Measurements from ENCODE around the gene TGM3. TPM values are rescaled to one million over a fixed set of nuclear protein-coding genes. Genes with fewer than 3 reads are reported as not detected.

TGM3 gene
- total RNA-seq, 2 donors from 2014 or later, result not detected

DNA sequence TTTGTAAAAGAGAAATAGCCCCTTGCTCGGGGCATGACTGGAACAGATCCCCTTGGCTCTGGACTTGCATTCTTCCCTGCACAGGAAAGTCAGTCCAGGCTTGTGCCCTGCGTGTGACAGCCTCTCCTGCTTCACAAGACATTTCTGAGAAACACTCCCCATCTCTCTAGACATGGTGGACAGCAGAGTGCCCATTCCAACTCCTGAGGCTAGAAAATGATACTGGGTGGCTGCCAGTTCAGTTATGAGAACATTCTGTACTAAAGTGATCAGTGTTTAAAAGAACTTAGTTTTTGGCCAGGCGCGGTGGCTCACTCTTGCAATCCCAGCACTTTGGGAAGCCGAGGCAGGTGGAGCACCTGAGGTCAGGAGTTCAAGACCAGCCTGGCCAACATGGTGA is 41.3 kb downstream of the TGM3 start:
- TF ChIP-seq, protein P1, sequence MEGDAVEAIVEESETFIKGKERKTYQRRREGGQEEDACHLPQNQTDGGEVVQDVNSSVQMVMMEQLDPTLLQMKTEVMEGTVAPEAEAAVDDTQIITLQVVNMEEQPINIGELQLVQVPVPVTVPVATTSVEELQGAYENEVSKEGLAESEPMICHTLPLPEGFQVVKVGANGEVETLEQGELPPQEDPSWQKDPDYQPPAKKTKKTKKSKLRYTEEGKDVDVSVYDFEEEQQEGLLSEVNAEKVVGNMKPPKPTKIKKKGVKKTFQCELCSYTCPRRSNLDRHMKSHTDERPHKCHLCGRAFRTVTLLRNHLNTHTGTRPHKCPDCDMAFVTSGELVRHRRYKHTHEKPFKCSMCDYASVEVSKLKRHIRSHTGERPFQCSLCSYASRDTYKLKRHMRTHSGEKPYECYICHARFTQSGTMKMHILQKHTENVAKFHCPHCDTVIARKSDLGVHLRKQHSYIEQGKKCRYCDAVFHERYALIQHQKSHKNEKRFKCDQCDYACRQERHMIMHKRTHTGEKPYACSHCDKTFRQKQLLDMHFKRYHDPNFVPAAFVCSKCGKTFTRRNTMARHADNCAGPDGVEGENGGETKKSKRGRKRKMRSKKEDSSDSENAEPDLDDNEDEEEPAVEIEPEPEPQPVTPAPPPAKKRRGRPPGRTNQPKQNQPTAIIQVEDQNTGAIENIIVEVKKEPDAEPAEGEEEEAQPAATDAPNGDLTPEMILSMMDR (IDR thresholded peaks at IDR 0.05), result no peak
- no peaks in the 10 kb centered on the region for H3K9me3 ChIP-seq
- no peaks in the 10 kb centered on the region for H3K4me1 ChIP-seq
- H3K4me3 ChIP-seq, result no peak overlapping the region
- no peaks in the 10 kb centered on the region for H3K27me3 ChIP-seq
- peak; percentile 38 for DNase-seq (ENCODE audit: low spot score)
- no peaks in the 10 kb centered on the region for H3K36me3 ChIP-seq
- H3K27ac ChIP-seq, result no peak overlapping the region

DNA sequence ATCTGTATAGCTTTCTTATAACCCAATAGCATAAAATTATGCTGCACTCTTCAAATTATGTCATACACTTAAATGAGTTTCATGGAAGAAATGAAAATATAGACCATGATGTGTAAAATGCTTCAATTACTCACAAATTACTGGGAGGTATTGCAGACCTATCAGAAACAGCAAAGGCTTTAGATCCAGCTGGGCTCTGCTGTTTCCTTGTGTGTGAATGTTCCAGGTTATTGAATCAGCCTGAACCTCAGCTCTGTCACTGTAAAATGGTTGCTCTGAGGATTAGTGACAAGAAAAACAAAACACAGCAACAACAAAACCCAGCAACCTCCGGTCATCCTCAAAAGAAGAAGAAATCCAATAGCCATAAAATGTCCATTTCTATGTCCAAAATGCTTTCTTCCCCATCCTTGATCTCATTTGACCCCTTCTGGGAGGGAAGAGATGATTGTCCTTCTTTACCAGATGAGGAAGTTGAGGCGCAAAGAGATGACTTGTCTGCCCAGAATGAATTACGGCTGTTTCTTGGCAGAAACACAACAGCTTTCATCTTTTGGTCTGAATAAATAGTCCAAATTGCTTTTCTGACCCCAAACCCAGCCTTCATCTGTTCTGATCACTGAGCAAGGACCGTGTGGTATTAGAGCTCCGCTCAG is 42.7 kb downstream of the TGM3 start:
- Histone ChIP-seq H3K27ac (no peak overlapping the region), H3K9me3 (no peaks in the 10 kb centered on the region), H3K4me1 (no peaks in the 10 kb centered on the region), H3K27me3 (no peaks in the 10 kb centered on the region), H3K36me3 (no peaks in the 10 kb centered on the region), H3K4me3 (no peak overlapping the region)
- no peak for DNase-seq (ENCODE audit: low spot score)
- TF ChIP-seq, protein P1 (IDR thresholded peaks at IDR 0.05), result no peak

DNA sequence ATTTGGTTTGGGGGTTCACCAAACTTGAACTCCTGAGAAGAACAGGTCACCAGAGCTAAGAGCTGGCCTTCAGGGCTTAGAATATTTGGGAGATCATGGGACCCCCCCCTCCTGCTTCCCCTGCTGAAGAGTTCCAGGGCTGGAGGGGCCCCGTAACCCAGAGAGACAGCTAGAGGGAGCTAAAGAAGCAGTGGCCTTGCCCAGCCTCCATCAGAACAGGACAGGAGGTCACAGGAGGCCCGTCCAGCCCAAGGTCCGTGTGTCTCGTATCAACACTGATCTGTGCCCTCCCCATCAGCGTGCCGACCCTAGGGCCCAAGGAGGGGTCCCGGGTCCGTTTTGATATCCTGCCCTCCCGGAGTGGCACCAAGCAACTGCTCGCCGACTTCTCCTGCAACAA is 44.3 kb downstream of the TGM3 start:
- DNase-seq (ENCODE audit: low spot score), result no peak
- no peak overlapping the region for H3K4me3 ChIP-seq
- no peaks in the 10 kb centered on the region for H3K27me3 ChIP-seq
- TF ChIP-seq, protein P1 (IDR thresholded peaks at IDR 0.05), result no peak
- no peak overlapping the region for H3K27ac ChIP-seq
- H3K36me3 ChIP-seq, result no peaks in the 10 kb centered on the region
- H3K9me3 ChIP-seq, result no peaks in the 10 kb centered on the region
- no peaks in the 10 kb centered on the region for H3K4me1 ChIP-seq

GRCh38 chr20:2340823-2341222 is 45.0 kb downstream of the TGM3 start:
- H3K36me3 ChIP-seq, result no peaks in the 10 kb centered on the region
- no peaks in the 10 kb centered on the region for H3K27me3 ChIP-seq
- TF ChIP-seq, protein P1 (IDR thresholded peaks at IDR 0.05), result no peak
- no peaks in the 10 kb centered on the region for H3K9me3 ChIP-seq
- no peaks in the 10 kb centered on the region for H3K4me1 ChIP-seq
- no peak overlapping the region for H3K4me3 ChIP-seq
- no peak overlapping the region for H3K27ac ChIP-seq
- DNase-seq (ENCODE audit: low spot score), result no peak

DNA sequence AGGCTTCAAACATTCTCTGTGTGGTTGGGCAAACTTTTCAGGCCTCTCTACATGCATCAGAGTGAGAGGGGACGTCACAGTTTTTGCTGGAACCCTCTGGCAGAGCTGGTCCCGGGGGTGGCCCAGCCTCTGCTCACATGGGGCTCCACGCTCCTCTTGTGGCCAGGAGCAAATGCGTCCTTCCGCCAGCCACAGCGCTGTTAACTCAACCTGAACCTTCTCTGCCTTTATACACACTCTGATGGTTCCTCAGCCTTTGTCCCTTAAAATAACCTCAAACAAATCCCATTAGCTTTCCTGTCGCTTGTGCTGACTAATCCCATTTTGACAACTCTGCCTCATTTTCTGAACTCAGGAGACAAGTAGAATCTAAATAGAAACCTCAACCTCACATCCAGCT is 45.5 kb downstream of the TGM3 start:
- H3K27me3 ChIP-seq, result no peaks in the 10 kb centered on the region
- no peak overlapping the region for H3K27ac ChIP-seq
- H3K36me3 ChIP-seq, result no peaks in the 10 kb centered on the region
- no peak overlapping the region for H3K4me3 ChIP-seq
- H3K9me3 ChIP-seq, result no peaks in the 10 kb centered on the region
- DNase-seq (ENCODE audit: low spot score), result no peak
- TF ChIP-seq, protein P1 (IDR thresholded peaks at IDR 0.05), result no peak
- H3K4me1 ChIP-seq, result no peaks in the 10 kb centered on the region

DNA sequence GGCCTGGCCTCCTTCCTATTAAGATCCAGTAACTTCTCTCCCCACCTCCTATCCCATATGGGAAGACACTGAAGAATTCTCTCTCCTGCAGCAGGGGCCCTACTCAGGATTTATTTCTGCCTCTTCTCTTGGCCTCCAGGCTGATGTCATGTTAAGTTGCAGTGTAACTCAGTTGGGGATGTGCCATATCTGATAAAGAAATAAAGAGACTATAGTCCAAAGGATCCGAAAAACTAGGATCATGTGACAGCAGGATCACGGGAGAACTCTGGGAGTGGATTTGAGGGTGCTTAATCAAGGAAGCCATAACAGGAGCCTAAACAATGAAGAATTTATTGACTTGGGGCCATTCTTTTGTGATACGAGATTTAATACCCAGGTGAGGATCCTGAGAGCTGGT is 46.4 kb downstream of the TGM3 start:
- TF ChIP-seq, protein P1 (IDR thresholded peaks at IDR 0.05), result no peak
- no peaks in the 10 kb centered on the region for H3K36me3 ChIP-seq
- H3K9me3 ChIP-seq, result peaks cover 0 to 3% of the 10 kb centered on the region in 2 donors
- H3K4me1 ChIP-seq, result no peaks in the 10 kb centered on the region
- no peak for DNase-seq (ENCODE audit: low spot score)
- H3K4me3 ChIP-seq, result no peak overlapping the region
- no peaks in the 10 kb centered on the region for H3K27me3 ChIP-seq
- H3K27ac ChIP-seq, result no peak overlapping the region

All from right atrium auricular region (tissue), 2 donors.